CD4-positive, alpha-beta T cell (primary cell): Measurements from ENCODE around the gene MCCC1. TPM values are rescaled to one million over a fixed set of nuclear protein-coding genes. Genes with fewer than 3 reads are reported as not detected.

ENCODE experiments used
- ATAC-seq: fragments of 200-7000 bp; cut with Tn5 transposase; one replicate; pipeline ENCODE4 v1.10.0; 2022; ENCODE audit warnings: mild to moderate bottlenecking; ENCODE audit not compliant: poor library complexity
- CTCF ChIA-PET: fragments of 350-600 bp; sonication (Branson Sonifier 250); formaldehyde crosslinking; loops from one replicate; lab custom pipeline; 2021; ENCODE audit warnings: antibody characterized with exemption, inconsistent platforms; lab: Charles Lee
- POLR2A ChIA-PET: fragments of 350-600 bp; sonication (Branson Sonifier 250); formaldehyde crosslinking; loops from one replicate; lab custom pipeline; 2021; ENCODE audit warnings: antibody characterized with exemption, inconsistent platforms; lab: Charles Lee
- DNase-seq, 14 experiments: peaks; one replicate each; pipeline ENCODE4 v3.0.0-alpha.2; 2013 to 2020; ENCODE audit warnings: mixed read lengths in 2 of 14
- H3K27ac ChIP-seq, 2 donors: one replicate each; pipeline versions ENCODE4 v1.5.1 to v1.7.0; 2013; ENCODE audit warnings: low read length in 2 of 2, low read depth in 1 of 2, mild to moderate bottlenecking in 1 of 2
- H3K27me3 ChIP-seq, 2 experiments: 1 replicate in 1 of 2; 2 replicates in 1 of 2; pipeline versions ENCODE4 v1.6.1 to v1.7.0; 2013; ENCODE audit warnings: low read length in 2 of 2, control low read depth in 1 of 2, mild to moderate bottlenecking in 1 of 2, moderate library complexity in 1 of 2; ENCODE audit not compliant: insufficient read depth in 2 of 2, control insufficient read depth in 1 of 2
- H3K36me3 ChIP-seq: one replicate; pipeline ENCODE4 v1.6.1; 2013; ENCODE audit warnings: low read length, control low read depth; ENCODE audit not compliant: insufficient read depth
- H3K4me1 ChIP-seq: one replicate; pipeline ENCODE4 v1.6.1; 2013; ENCODE audit warnings: low read length, control low read depth; ENCODE audit not compliant: insufficient read depth
- H3K4me3 ChIP-seq: one replicate; pipeline ENCODE4 v1.5.1; 2013; ENCODE audit warnings: mild to moderate bottlenecking, low read length, moderate library complexity
- H3K9me3 ChIP-seq, 2 experiments: 1 replicate in 1 of 2; 2 replicates in 1 of 2; pipeline versions ENCODE4 v1.6.1 to v1.7.0; 2013; ENCODE audit warnings: low read length in 2 of 2, mild to moderate bottlenecking in 2 of 2, control low read depth in 1 of 2, moderate library complexity in 1 of 2; ENCODE audit not compliant: control insufficient read depth in 1 of 2, insufficient read depth in 1 of 2
- H3K27ac Mint-ChIP-seq: one replicate; pipeline ENCODE4 v1.8.0; 2020; ENCODE audit warnings: mixed read lengths
- H3K27me3 Mint-ChIP-seq: one replicate; pipeline ENCODE4 v1.8.0; 2021; ENCODE audit warnings: mixed read lengths
- H3K36me3 Mint-ChIP-seq: one replicate; pipeline ENCODE4 v1.8.0; 2021; ENCODE audit warnings: low read depth, mixed read lengths
- H3K4me1 Mint-ChIP-seq: one replicate; pipeline ENCODE4 v1.8.0; 2021; ENCODE audit warnings: low read depth, mixed read lengths
- H3K4me3 Mint-ChIP-seq: one replicate; pipeline ENCODE4 v1.8.0; 2020; ENCODE audit warnings: mild to moderate bottlenecking, mixed read lengths
- H3K9me3 Mint-ChIP-seq: one replicate; pipeline ENCODE4 v1.8.0; 2020; ENCODE audit warnings: mixed read lengths
- intact Hi-C, 2 experiments: fragments of 100-400 bp; cut with DNase I in 1 of 2; cut with micrococcal nuclease in 1 of 2; formaldehyde crosslinking; loops; one replicate each; pipeline versions ENCODE4 v1.15.1 to v1.9.0; 2023 to 2025; cut with DNase I, micrococcal nuclease
- total RNA-seq, 174 experiments: library from RNA in 2 of 174; stranded (reverse) in 2 of 174; gene quantifications; one replicate each; pipeline ENCODE4 v1.2.3 and lab custom pipeline; 2021 to 2026
- TF ChIP-seq, protein P1 (sequence below): fragments of 200-600 bp; IDR thresholded peaks from one replicate; pipeline ENCODE4 v1.8.0; 2022; ENCODE audit warnings: antibody characterized with exemption, mild to moderate bottlenecking

The MCCC1 gene
- total RNA-seq, 2 experiments from 2014 or later = 16.4 to 16.7 TPM

DNA sequence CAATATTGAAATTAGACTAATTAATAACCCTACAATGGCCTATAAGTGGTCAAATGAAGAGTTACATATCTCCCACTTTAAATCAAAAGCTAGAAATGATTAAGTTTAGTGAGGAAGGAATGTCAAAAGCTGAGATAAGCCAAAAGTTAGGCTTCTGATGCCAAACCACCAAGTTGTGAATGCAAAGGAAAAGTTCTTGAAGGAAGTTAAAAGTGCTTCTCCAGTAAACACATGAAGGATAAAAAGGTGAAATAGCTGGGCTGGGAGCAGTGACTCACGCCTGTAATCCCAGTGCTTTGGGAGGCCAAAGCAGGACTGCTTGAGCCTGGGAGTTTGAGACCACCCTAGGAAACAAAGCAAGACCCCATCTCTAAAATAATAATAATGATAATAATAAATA, 72.0 kb downstream of the MCCC1 start:
- Histone ChIP-seq H3K36me3 (peaks cover 34% of the 10 kb centered on the region), H3K4me3 (no peak overlapping the region), H3K27ac (no peak overlapping the region), H3K9me3 (no peaks in the 10 kb centered on the region), H3K27me3 (no peaks in the 10 kb centered on the region), H3K4me1 (no peaks in the 10 kb centered on the region)
- Mint-ChIP-seq H3K36me3 (peaks cover 80% of the 10 kb centered on the region), H3K27me3 (no peaks in the 10 kb centered on the region), H3K9me3 (no peaks in the 10 kb centered on the region), H3K4me3 (no peak overlapping the region), H3K27ac (no peak overlapping the region), H3K4me1 (no peaks in the 10 kb centered on the region)
- intact Hi-C loops = loop anchor here in 1 of 2 experiments (10.0 kb wide), 1 partner anchor 122 kb away; no protein-coding TSS in a partner anchor
- ATAC-seq = no peak
- DNase-seq = no peak
- CTCF ChIA-PET = no interaction called here
- POLR2A ChIA-PET = no interaction called here
- TF ChIP-seq, protein P1, sequence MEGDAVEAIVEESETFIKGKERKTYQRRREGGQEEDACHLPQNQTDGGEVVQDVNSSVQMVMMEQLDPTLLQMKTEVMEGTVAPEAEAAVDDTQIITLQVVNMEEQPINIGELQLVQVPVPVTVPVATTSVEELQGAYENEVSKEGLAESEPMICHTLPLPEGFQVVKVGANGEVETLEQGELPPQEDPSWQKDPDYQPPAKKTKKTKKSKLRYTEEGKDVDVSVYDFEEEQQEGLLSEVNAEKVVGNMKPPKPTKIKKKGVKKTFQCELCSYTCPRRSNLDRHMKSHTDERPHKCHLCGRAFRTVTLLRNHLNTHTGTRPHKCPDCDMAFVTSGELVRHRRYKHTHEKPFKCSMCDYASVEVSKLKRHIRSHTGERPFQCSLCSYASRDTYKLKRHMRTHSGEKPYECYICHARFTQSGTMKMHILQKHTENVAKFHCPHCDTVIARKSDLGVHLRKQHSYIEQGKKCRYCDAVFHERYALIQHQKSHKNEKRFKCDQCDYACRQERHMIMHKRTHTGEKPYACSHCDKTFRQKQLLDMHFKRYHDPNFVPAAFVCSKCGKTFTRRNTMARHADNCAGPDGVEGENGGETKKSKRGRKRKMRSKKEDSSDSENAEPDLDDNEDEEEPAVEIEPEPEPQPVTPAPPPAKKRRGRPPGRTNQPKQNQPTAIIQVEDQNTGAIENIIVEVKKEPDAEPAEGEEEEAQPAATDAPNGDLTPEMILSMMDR = no peak

DNA sequence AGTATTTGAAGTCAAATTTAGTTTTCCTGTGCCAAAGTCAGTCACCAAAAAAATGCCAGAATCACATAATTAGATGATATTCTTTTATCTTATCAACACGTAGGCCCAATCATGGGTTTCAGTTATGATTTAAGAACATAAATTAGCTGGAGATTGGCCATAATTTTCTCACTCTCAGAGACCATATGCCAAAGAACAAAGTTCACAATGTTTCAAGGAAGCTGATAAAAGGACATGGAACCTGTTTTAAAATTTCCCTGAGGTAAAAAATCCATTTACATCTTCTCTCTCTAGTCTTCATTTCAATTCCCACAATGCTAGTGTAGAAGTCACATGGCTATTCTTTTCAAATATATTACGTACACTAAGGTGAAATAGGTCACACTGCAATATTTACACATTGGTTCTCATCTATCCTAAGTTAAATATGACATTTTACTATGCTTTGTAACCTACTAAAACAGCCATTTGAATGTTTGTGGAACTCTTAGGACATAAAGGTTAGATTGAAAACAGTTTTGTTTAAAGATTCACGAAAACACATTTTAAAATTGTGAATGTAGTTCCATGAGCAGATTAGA, 76.3 kb downstream of the MCCC1 start:
- no peaks in the 10 kb centered on the region for H3K27me3 ChIP-seq
- H3K36me3 ChIP-seq = peaks cover 53% of the 10 kb centered on the region
- no peaks in the 10 kb centered on the region for H3K9me3 Mint-ChIP-seq
- H3K27ac Mint-ChIP-seq = no peak overlapping the region
- H3K36me3 Mint-ChIP-seq = peaks cover 82% of the 10 kb centered on the region
- H3K4me3 Mint-ChIP-seq = no peak overlapping the region
- H3K4me1 ChIP-seq = no peaks in the 10 kb centered on the region
- H3K27me3 Mint-ChIP-seq = no peaks in the 10 kb centered on the region
- ChIA-PET CTCF (no interaction called here), POLR2A (no interaction called here)
- no peak overlapping the region for H3K4me3 ChIP-seq
- no peaks in the 10 kb centered on the region for H3K9me3 ChIP-seq
- DNase-seq (no peak), ATAC-seq (no peak)
- TF ChIP-seq, protein P1 = no peak
- intact Hi-C loops = loop anchor here in 1 of 2 experiments (10.0 kb wide), 1 partner anchor 118 kb away; no protein-coding TSS in a partner anchor
- H3K4me1 Mint-ChIP-seq = no peaks in the 10 kb centered on the region
- no peak overlapping the region for H3K27ac ChIP-seq

DNA sequence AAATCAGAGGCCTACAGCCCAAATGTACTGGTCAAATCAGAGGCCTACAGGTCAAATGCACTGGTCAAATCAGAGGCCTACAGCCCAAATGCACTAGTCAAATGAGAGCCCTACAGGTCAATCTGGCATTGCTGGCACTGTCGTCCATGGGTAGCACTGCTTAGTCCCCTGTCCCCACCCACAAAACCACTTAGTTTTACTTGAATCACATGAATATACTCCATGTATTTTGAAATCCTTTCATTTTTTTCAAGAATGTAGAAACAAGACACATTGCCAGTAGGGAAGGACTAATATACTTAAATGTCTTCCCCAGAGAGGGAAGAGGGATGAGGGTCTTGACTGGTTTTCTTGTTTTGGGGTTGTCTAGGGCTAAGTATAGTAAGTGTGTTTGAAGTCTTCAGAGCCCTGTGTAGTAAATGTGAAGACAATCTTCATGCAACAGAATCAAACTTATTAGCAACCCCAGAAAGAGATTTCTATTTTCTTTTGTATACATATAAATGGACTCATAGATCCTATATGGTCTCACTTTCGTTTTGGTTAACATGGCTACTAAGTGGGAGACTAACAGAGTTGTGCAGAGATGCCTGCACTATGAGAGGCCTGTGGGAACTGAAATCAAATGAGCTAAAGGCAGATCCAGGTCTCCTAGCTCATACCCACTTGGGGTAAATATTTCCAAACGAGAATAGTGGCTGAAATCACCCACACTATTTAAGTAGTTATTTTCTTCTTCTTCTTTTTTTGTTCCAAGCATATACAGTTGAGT, 80.7 kb downstream of the MCCC1 start:
- no peaks in the 10 kb centered on the region for H3K9me3 ChIP-seq
- no peaks in the 10 kb centered on the region for H3K27me3 Mint-ChIP-seq
- H3K4me3 Mint-ChIP-seq = peak overlapping the region; percentile 66
- DNase-seq (peak in 1 of 14 experiments; percentile 39), ATAC-seq (peak; percentile 59)
- H3K27me3 ChIP-seq = no peaks in the 10 kb centered on the region
- peaks cover 52% of the 10 kb centered on the region for H3K36me3 ChIP-seq
- no peaks in the 10 kb centered on the region for H3K4me1 ChIP-seq
- POLR2A ChIA-PET = no interaction called here
- peak overlapping the region; percentile 73 for H3K27ac Mint-ChIP-seq
- no peak overlapping the region for H3K4me3 ChIP-seq
- intact Hi-C loops = no loop called here
- TF ChIP-seq, protein P1 = no peak
- H3K9me3 Mint-ChIP-seq = no peaks in the 10 kb centered on the region
- H3K4me1 Mint-ChIP-seq = no peaks in the 10 kb centered on the region
- H3K27ac ChIP-seq = no peak overlapping the region
- H3K36me3 Mint-ChIP-seq = peaks cover 75% of the 10 kb centered on the region
- CTCF ChIA-PET = no interaction called here
